T-cell (primary cell): Measurements from ENCODE around the gene CELA1. TPM values are rescaled to one million over a fixed set of nuclear protein-coding genes. Genes with fewer than 3 reads are reported as not detected.

Experiments used
- ATAC-seq, 4 experiments: fragments of 200-7000 bp in 3 of 4; fragments of 150-1000 bp in 1 of 4; cut with Tn5 transposase; replicated peaks in 1 of 4; 1 replicate in 3 of 4; 2 replicates in 1 of 4; pipeline ENCODE4 v1.10.0; 2021; ENCODE audit warnings: moderate library complexity in 3 of 4, mild to moderate bottlenecking in 2 of 4, moderate number of reproducible peaks in 1 of 4
- CTCF ChIA-PET, 2 donors: fragments of 300-600 bp; sonication (Branson Sonifier 250); formaldehyde crosslinking; loops; one replicate each; lab custom pipeline; 2022; ENCODE audit warnings: antibody characterized with exemption in 2 of 2; lab: Charles Lee
- POLR2A ChIA-PET, 2 donors: fragments of 300-600 bp; sonication (Branson Sonifier 250); formaldehyde crosslinking; loops; one replicate each; lab custom pipeline; 2022; ENCODE audit warnings: antibody characterized with exemption in 2 of 2; lab: Charles Lee
- DNase-seq, 35 experiments: peaks; one replicate each; pipeline versions ENCODE4 v3.0.0 to v3.0.0-alpha.2; 2013 to 2023
- H3K27ac ChIP-seq: one replicate; pipeline ENCODE4 v1.5.1; 2013; ENCODE audit warnings: low read length
- H3K27me3 ChIP-seq, 2 experiments: replicated peaks in 1 of 2; 1 replicate in 1 of 2; 2 replicates in 1 of 2; pipeline versions ENCODE4 v1.6.1 to v1.7.0; 2013; ENCODE audit warnings: low read length in 1 of 2, mixed read lengths in 1 of 2; ENCODE audit not compliant: control insufficient read depth in 2 of 2, insufficient read depth in 2 of 2; ENCODE audit errors: extremely low read depth in 1 of 2
- H3K36me3 ChIP-seq, 2 donors: 1 replicate in 1 of 2; 2 replicates in 1 of 2; pipeline versions ENCODE4 v1.6.1 to v1.7.0; 2013; ENCODE audit warnings: low read length in 1 of 2; ENCODE audit not compliant: control insufficient read depth in 2 of 2, insufficient read depth in 1 of 2; ENCODE audit errors: extremely low read depth in 1 of 2
- H3K4me1 ChIP-seq, 2 experiments: 1 replicate in 1 of 2; 2 replicates in 1 of 2; pipeline versions ENCODE4 v1.6.1 to v1.7.0; 2013; ENCODE audit warnings: low read length in 2 of 2, mixed read lengths in 1 of 2; ENCODE audit not compliant: insufficient read depth in 2 of 2, control insufficient read depth in 1 of 2; ENCODE audit errors: extremely low read depth in 1 of 2
- H3K4me3 ChIP-seq, 2 donors: 1 replicate in 1 of 2; 2 replicates in 1 of 2; pipeline versions ENCODE4 v1.5.1 to v1.7.0; 2013; ENCODE audit warnings: mild to moderate bottlenecking in 2 of 2, low read length in 1 of 2, moderate library complexity in 1 of 2; ENCODE audit not compliant: control insufficient read depth in 1 of 2; ENCODE audit errors: extremely low read depth in 1 of 2
- H3K9me3 ChIP-seq: 2 replicates; pipeline ENCODE4 v1.7.0; 2013
- H3K27ac Mint-ChIP-seq, 2 donors: one replicate each; pipeline ENCODE4 v1.8.0; 2020 to 2021; ENCODE audit warnings: mild to moderate bottlenecking in 2 of 2, mixed read lengths in 2 of 2
- H3K27me3 Mint-ChIP-seq, 2 donors: one replicate each; pipeline ENCODE4 v1.8.0; 2021 to 2022; ENCODE audit warnings: mixed read lengths in 2 of 2
- H3K36me3 Mint-ChIP-seq: one replicate; pipeline ENCODE4 v1.8.0; 2021; ENCODE audit warnings: mixed read lengths
- H3K4me1 Mint-ChIP-seq, 3 donors: one replicate each; pipeline ENCODE4 v1.8.0; 2020 to 2022; ENCODE audit warnings: mixed read lengths in 3 of 3, mild to moderate bottlenecking in 1 of 3
- H3K4me3 Mint-ChIP-seq, 3 donors: one replicate each; pipeline ENCODE4 v1.8.0; 2020 to 2022; ENCODE audit warnings: mild to moderate bottlenecking in 3 of 3, mixed read lengths in 3 of 3, moderate library complexity in 3 of 3
- H3K9me3 Mint-ChIP-seq, 3 donors: one replicate each; pipeline ENCODE4 v1.8.0; 2020 to 2022; ENCODE audit warnings: mixed read lengths in 3 of 3
- WGBS: methylation state at CpG from one replicate; pipeline ENCODE4 v1.1.5; 2013; ENCODE audit warnings: missing lambda C conversion rate; ENCODE audit not compliant: insufficient coverage; 5-methylcytosine and 5-hydroxymethylcytosine counted together
- total RNA-seq, 35 experiments: library from RNA in 6 of 35; stranded (reverse) in 6 of 35; fragments of 120-200 nt in 1 of 35; gene quantifications; one replicate each; pipeline versions ENCODE4 v1.2.1 to v1.2.4 and lab custom pipeline; 2013 to 2026

The CELA1 gene
- total RNA-seq, 5 donors from 2014 or later (not counting 1 experiment from before 2014, with no cell fraction given) = 0.47 to 3.5 (median 0.88) TPM

DNA sequence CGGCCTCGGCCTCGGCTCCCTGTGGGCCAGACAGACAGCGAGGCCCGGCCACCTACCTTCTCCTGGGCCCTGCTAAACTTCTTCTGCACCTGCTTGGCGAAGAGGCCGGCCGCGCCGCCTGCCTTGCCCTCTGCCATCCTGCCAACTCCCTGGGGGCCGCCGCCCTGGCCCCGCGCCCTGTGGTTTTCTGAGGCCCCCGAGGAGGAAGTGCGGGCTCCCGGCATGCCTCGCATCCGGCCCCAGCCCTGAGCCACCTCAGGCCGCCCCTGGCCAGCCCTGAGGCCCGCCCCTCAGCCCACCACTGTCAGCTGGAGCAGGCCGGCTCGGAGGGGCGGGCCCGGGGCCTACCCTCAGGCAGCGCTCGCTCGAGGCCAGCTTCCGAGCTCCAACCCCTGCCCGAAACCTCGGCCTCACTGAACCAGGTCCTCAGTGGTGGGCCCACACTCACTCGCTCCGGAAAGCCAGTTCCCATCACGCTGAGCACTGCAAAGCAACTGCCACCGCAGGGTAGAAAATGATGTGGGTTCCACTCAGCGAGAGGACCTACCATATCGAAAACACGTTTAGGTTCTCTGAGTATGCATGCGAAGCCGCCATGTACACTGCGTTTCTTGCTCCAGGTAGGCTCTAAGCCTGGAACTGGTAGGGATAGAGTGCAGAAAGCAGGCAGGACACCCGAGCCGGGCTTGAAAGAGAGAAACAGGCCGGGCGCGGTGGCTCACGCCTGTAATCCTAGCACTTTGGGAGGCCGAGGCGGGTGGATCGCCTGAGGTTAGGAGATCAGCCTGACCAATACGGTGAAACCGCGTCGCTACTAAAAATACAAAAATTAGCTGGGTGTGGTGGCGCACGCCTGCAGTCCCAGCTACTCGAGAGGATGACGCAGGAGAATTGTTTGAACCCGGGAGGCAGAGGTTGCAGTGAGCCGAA, 22.2 kb downstream of the CELA1 start, which contains the start of gene BIN2:
Gene BIN2 (minus strand): TSS at position 209 of the 930 bp plus-strand sequence. CDS start 72 bp downstream, at position 137.
- Mint-ChIP-seq H3K4me3 (peak within 1 kb of the TSS; percentile 96 to 98 (median 96)), H3K27me3 (no peaks in the 10 kb centered on the region), H3K27ac (peak within 1 kb of the TSS; percentile 98), H3K9me3 (no peaks in the 10 kb centered on the region), H3K36me3 (peaks cover 23% of the 10 kb centered on the region), H3K4me1 (peaks cover 90 to 93% (median 91%) of the 10 kb centered on the region in 3 donors)
- Histone ChIP-seq H3K36me3 (peaks cover 0 to 7% of the 10 kb centered on the region in 2 donors), H3K27ac (peak within 1 kb of the TSS; percentile 93), H3K4me1 (peaks cover 54 to 86% of the 10 kb centered on the region in 2 experiments), H3K9me3 (no peaks in the 10 kb centered on the region), H3K4me3 (peak within 1 kb of the TSS; percentile 78 to 87), H3K27me3 (no peaks in the 10 kb centered on the region)
- ChIA-PET CTCF (interaction anchor here (1.5 to 1.6 kb wide), 2 partner anchors 14 to 16 kb away, joined by 6 to 8 read pairs; no protein-coding TSS in a partner anchor), POLR2A (interaction anchor here in 1 of 2 donors (0.6 kb wide), 1 partner anchor 16 kb away, joined by 8 read pairs; no protein-coding TSS in a partner anchor)
- WGBS = 25% methylated on average over 49 of the region's 60 CpGs
- ATAC-seq = peak; percentile 63 to 78 (median 74)
- peak; percentile 19 to 83 (median 61) for DNase-seq

GRCh38 chr12:51323317-51323960, 23.0 kb downstream of the CELA1 start:
- peak overlapping the region; percentile 98 for H3K27ac Mint-ChIP-seq
- peak overlapping the region; percentile 78 to 87 for H3K4me3 ChIP-seq
- ATAC-seq (peak; percentile 32 to 75 (median 51)), DNase-seq (peak; percentile 30 to 81 (median 60))
- H3K27ac ChIP-seq = peak overlapping the region; percentile 93
- H3K36me3 Mint-ChIP-seq = peaks cover 26% of the 10 kb centered on the region
- peaks cover 0 to 7% of the 10 kb centered on the region in 2 donors for H3K36me3 ChIP-seq
- CTCF ChIA-PET = interaction anchor here (0.6 to 3.4 kb wide), 4 partner anchors 15 to 46 kb away, joined by 3 to 20 read pairs (median 7); no protein-coding TSS in a partner anchor
- H3K4me1 ChIP-seq = peaks cover 51 to 86% of the 10 kb centered on the region in 2 experiments
- peaks cover 90 to 93% (median 91%) of the 10 kb centered on the region in 3 donors for H3K4me1 Mint-ChIP-seq
- peak overlapping the region; percentile 96 to 98 (median 96) for H3K4me3 Mint-ChIP-seq
- 0% methylated on average over 11 of the region's 15 CpGs for WGBS
- POLR2A ChIA-PET = interaction anchor here in 1 of 2 donors (1.0 kb wide), 1 partner anchor 83 kb away, joined by 3 read pairs; no protein-coding TSS in a partner anchor
- no peaks in the 10 kb centered on the region for H3K9me3 ChIP-seq
- no peaks in the 10 kb centered on the region for H3K27me3 ChIP-seq
- no peaks in the 10 kb centered on the region for H3K27me3 Mint-ChIP-seq
- no peaks in the 10 kb centered on the region for H3K9me3 Mint-ChIP-seq

DNA sequence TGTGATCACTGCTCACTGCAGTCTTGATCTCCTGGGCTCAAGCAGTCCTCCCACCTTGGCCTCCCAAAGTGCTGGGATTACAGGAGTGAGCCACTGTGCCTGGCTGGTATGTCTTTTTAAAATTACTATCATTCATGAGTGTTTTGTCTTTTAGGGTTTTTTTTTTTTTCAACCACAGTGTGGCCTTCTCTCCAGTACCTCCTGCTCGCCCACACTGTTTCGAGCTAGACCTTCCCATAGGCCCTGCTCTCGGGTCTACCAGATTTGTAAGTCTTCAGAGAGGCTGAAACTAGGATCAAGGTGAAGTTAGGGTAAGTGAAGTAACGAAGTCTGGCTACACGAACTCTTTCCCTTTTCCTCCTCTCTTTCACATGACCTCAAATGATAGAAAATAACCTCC, 24.0 kb downstream of the CELA1 start:
- H3K4me1 ChIP-seq = peaks cover 46 to 86% of the 10 kb centered on the region in 2 experiments
- H3K27ac Mint-ChIP-seq = peak overlapping the region; percentile 98
- peak overlapping the region; percentile 96 to 98 (median 96) for H3K4me3 Mint-ChIP-seq
- H3K9me3 ChIP-seq = no peaks in the 10 kb centered on the region
- 0% methylated on average over 1 of the region's 5 CpGs for WGBS
- peaks cover 30% of the 10 kb centered on the region for H3K36me3 Mint-ChIP-seq
- peak overlapping the region; percentile 78 to 87 for H3K4me3 ChIP-seq
- POLR2A ChIA-PET = interaction anchor here (0.6 to 1.0 kb wide), 3 partner anchors 82 to 313 kb away, joined by 3 to 6 read pairs (median 3); partner anchors contain the start of gene POU6F1 (in 1 of the 2)
- H3K27me3 Mint-ChIP-seq = no peaks in the 10 kb centered on the region
- CTCF ChIA-PET = interaction anchor here (0.6 to 3.4 kb wide), 3 partner anchors 16 to 19 kb away, joined by 6 to 20 read pairs (median 10); no protein-coding TSS in a partner anchor
- no peaks in the 10 kb centered on the region for H3K27me3 ChIP-seq
- no peaks in the 10 kb centered on the region for H3K9me3 Mint-ChIP-seq
- ATAC-seq (no peak), DNase-seq (no peak)
- H3K4me1 Mint-ChIP-seq = peaks cover 89 to 95% (median 90%) of the 10 kb centered on the region in 3 donors
- peak overlapping the region; percentile 93 for H3K27ac ChIP-seq
- peaks cover 0 to 10% of the 10 kb centered on the region in 2 donors for H3K36me3 ChIP-seq

- peak overlapping the region; percentile 98 for H3K27ac Mint-ChIP-seq
- H3K9me3 ChIP-seq = no peaks in the 10 kb centered on the region
- H3K27ac ChIP-seq = peak overlapping the region; percentile 93
- H3K27me3 ChIP-seq = no peaks in the 10 kb centered on the region
- H3K4me3 Mint-ChIP-seq = peak overlapping the region; percentile 96 to 98 (median 96)
- H3K9me3 Mint-ChIP-seq = no peaks in the 10 kb centered on the region
- ChIA-PET POLR2A (interaction anchor here in 1 of 2 donors (1.1 kb wide), 1 partner anchor 8 kb away, joined by 3 read pairs; no protein-coding TSS in a partner anchor), CTCF (interaction anchor here (0.6 to 3.4 kb wide), 3 partner anchors 19 to 818 kb away, joined by 3 to 20 read pairs (median 3); no protein-coding TSS in a partner anchor)
- DNase-seq (no peak), ATAC-seq (no peak)
- peaks cover 0 to 10% of the 10 kb centered on the region in 2 donors for H3K36me3 ChIP-seq
- WGBS = 100% methylated on average over 1 of the region's 3 CpGs
- H3K27me3 Mint-ChIP-seq = no peaks in the 10 kb centered on the region
- peak overlapping the region; percentile 78 to 87 for H3K4me3 ChIP-seq
- peaks cover 88 to 96% (median 89%) of the 10 kb centered on the region in 3 donors for H3K4me1 Mint-ChIP-seq
- H3K36me3 Mint-ChIP-seq = peaks cover 30% of the 10 kb centered on the region
- peaks cover 48 to 86% of the 10 kb centered on the region in 2 experiments for H3K4me1 ChIP-seq
Observed at GRCh38 chr12:51321882-51322281, 24.6 kb downstream of the CELA1 start.

DNA sequence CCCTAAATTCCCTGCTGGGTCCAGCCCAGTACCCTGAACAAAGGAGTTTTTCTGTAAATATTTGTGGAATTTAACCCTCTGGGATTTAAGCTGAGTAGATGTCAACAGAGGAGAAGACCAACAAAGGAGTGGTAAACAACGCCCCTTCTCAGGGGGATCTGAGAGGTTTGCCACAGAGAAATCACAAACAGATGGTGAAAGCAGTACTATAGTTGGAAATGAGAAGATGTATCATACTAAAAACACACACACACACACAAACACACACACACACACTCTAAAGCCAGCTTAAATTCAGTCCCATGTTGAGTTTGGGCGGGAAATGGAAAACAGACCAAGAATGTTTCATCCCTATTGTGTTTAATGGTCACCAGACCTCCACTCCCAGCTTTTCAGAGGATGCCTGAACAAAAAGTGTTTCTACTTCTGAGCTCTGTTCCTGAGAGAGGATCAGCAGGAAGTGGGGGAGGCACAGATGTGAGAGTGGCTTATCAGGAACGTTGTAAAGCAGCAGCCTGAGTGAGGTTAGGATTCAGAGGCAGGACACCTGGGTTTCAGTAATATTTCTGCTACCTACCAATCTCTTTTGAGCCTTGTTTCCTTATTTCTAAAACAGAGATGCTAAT, 25.7 kb downstream of the CELA1 start:
- POLR2A ChIA-PET = interaction anchor here (0.5 to 2.1 kb wide), 6 partner anchors 9 to 554 kb away, joined by 3 to 9 read pairs (median 6); no protein-coding TSS in a partner anchor
- no CpG with 5 or more reads among the region's 3 CpGs for WGBS

More for the DNA sequence above, 25.7 kb downstream of the CELA1 start:
- Histone ChIP-seq H3K27me3 (no peaks in the 10 kb centered on the region), H3K4me3 (peak overlapping the region; percentile 51 to 78), H3K4me1 (peaks cover 47 to 86% of the 10 kb centered on the region in 2 experiments), H3K27ac (peak overlapping the region; percentile 93), H3K9me3 (no peaks in the 10 kb centered on the region), H3K36me3 (peaks cover 0 to 15% of the 10 kb centered on the region in 2 donors)
- Mint-ChIP-seq H3K36me3 (peaks cover 35% of the 10 kb centered on the region), H3K27me3 (no peaks in the 10 kb centered on the region), H3K9me3 (no peaks in the 10 kb centered on the region), H3K4me3 (peak overlapping the region; percentile 96 to 98 (median 96)), H3K27ac (peak overlapping the region; percentile 98), H3K4me1 (peaks cover 85 to 96% (median 86%) of the 10 kb centered on the region in 3 donors)
- CTCF ChIA-PET = interaction anchor here (0.6 to 3.4 kb wide), 11 partner anchors 9 to 831 kb away, joined by 3 to 20 read pairs (median 4); partner anchors contain the start of gene POU6F1 (in 1 of the 2)
- DNase-seq (peak in 1 of 35 experiments; percentile 41), ATAC-seq (no peak)
